Measurements from ENCODE around the gene HBG2. TPM values are rescaled to one million over a fixed set of nuclear protein-coding genes. Genes with fewer than 3 reads are reported as not detected.

HBG2 gene
- total and polyA plus RNA-seq, 8 donors = 1,963 to 7,853 (median 3,552) TPM; not detected in 2

GRCh38 chr11:5230266-5230665 is 24.3 kb downstream of the HBG2 start:
- no peak for DNase-seq
- H3K9me3 ChIP-seq = no peaks in the 10 kb centered on the region
- intact Hi-C loops (cut with DNase I) = no loop called here
- no peaks in the 10 kb centered on the region for H3K36me3 ChIP-seq
- no peak overlapping the region for H3K4me3 ChIP-seq
- ATAC-seq = no peak
- TF ChIP-seq CTCF (IDR thresholded peaks at IDR 0.05) = no peak
- H3K27ac ChIP-seq = no peak overlapping the region
- no peaks in the 10 kb centered on the region for H3K27me3 ChIP-seq
- H3K4me1 ChIP-seq = no peaks in the 10 kb centered on the region

- DNase-seq (no peak), ATAC-seq (no peak)
- intact Hi-C loops (cut with DNase I) = no loop called here
- H3K4me3 ChIP-seq = no peak overlapping the region
- no peaks in the 10 kb centered on the region for H3K27me3 ChIP-seq
- no peaks in the 10 kb centered on the region for H3K36me3 ChIP-seq
- no peak overlapping the region for H3K27ac ChIP-seq
- no peaks in the 10 kb centered on the region for H3K4me1 ChIP-seq
- TF ChIP-seq CTCF (IDR thresholded peaks at IDR 0.05) = no peak
- no peaks in the 10 kb centered on the region for H3K9me3 ChIP-seq
Measured at GRCh38 chr11:5229796-5230195, 24.8 kb downstream of the HBG2 start.

- H3K27ac ChIP-seq = no peak overlapping the region
- ATAC-seq (no peak), DNase-seq (no peak)
- TF ChIP-seq CTCF (IDR thresholded peaks at IDR 0.05) = no peak
- no peaks in the 10 kb centered on the region for H3K27me3 ChIP-seq
- no peaks in the 10 kb centered on the region for H3K4me1 ChIP-seq
- H3K9me3 ChIP-seq = no peaks in the 10 kb centered on the region
- no peaks in the 10 kb centered on the region for H3K36me3 ChIP-seq
- no peak overlapping the region for H3K4me3 ChIP-seq
- intact Hi-C loops (cut with DNase I) = no loop called here
Measured at GRCh38 chr11:5229356-5229755, 25.2 kb downstream of the HBG2 start.

GRCh38 chr11:5228124-5228523 is 26.5 kb downstream of the HBG2 start:
- no peak for DNase-seq
- Histone ChIP-seq H3K27ac (no peak overlapping the region), H3K4me3 (no peak overlapping the region), H3K4me1 (no peaks in the 10 kb centered on the region), H3K36me3 (no peaks in the 10 kb centered on the region), H3K27me3 (no peaks in the 10 kb centered on the region), H3K9me3 (no peaks in the 10 kb centered on the region)
- TF ChIP-seq CTCF (IDR thresholded peaks at IDR 0.05) = no peak
- ATAC-seq = no peak
- intact Hi-C loops (cut with DNase I) = no loop called here

- no peak overlapping the region for H3K27ac ChIP-seq
- no peak for TF ChIP-seq CTCF (IDR thresholded peaks at IDR 0.05)
- intact Hi-C loops (cut with DNase I) = no loop called here
- no peaks in the 10 kb centered on the region for H3K4me1 ChIP-seq
- H3K27me3 ChIP-seq = no peaks in the 10 kb centered on the region
- no peak overlapping the region for H3K4me3 ChIP-seq
- H3K9me3 ChIP-seq = no peaks in the 10 kb centered on the region
- ATAC-seq (no peak), DNase-seq (no peak)
- no peaks in the 10 kb centered on the region for H3K36me3 ChIP-seq
Measured at GRCh38 chr11:5227681-5228080, 26.9 kb downstream of the HBG2 start.

All from left lung (tissue), 10 donors.